Activated CD8-positive, alpha-beta memory T cell treated with anti-CD3 and anti-CD28 coated beads for 48 hours (primary cell): ENCODE measurements around the gene KDELR1.

Experiments used
- DNase-seq, 3 experiments: peaks; one replicate each; pipeline ENCODE4 v3.0.0-alpha.2; 2020; ENCODE audit warnings: low read depth in 2 of 3, low spot score in 2 of 3

KDELR1 gene

DNA sequence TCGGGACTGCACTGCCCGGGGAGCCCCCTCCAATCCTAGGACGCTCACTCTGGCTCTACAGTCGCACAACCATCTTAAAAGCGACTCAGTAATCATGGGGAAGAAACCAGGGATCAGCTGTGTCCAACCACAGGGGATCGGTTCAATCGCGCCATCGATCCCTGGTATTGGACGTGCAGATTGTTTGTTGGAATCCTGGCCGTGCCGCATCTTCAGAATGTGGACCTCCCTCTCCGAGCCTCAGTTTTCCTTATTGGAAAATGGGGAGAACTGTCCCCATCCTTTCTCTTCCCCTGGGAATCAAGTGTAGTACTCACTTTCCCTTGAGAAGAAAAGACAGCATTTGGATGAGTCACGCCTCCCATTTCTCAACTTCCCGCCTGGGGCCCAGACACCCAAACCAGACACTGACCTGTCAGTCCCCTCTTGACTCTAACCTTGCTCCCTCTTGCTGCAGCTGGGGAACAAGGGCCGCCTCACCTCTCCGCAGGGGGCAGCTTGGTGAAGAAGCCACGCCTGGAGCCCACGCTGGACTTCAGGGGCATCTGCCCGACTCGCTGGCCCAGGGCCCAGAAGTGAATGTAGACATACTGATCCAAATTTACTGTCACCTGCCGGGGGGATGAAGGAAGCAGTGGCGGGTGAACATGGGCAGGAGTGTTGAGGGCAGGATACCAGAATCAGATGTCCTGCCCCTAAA lies 48.4 kb downstream of the KDELR1 start:
- no peak for DNase-seq

DNA sequence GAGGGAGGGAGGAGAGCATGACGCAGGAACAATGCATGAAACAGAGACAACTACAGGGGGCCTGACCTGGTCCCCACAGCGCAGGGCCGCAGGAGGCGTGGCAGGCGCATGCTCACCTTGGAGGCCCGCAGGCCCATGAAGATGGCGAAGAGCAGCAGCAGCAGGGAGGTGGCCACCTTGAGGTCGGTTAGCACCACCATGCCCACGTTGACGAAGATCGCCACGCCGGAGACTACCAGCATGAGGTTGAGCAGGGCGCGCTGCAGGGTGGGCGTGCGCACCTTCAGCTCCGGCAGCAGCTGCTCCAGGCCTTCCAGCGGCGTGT lies 49.0 kb downstream of the KDELR1 start:
- no peak for DNase-seq

DNA sequence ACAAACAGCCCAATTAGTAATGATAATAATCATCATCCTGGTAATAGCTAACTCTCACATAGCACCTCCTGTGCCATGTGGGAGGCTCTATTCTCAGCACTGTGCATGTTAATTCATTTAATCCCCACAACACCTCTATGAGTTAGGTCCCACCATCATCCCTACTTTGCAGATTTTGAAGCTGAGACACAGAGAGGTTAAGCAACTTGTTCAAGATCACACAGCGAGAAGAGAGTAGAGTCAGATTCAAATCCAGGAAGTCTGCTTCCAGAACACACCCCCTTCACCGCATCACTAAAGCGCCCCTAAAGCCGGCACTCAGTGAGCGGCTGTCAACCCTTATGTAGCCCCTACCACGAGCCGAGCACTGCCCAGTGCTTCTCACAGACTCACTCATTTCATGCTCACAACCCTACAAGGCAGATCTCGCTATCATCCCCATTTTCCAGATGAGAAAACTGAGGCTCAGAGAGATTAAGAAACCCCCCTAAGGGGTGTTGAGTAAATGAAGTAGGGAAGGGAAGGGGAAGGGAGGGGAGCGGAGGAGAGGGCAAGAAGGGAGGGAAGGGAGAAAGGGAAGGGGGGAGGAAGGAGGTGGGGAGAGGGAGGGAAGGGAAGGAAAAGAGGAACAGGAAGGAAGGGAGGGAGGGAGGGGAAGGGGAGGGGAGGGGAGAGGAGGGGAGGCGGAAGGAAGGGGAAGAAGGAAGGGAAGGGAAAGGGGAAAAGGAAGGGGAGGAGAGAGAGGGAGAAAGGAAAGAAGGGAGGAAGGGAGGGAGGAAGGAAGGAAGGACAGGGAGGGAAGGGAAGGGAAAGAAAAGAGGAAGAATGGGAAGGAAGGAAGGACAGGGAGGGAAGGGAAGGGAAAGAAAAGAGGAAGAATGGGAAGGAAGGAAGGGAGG lies 49.6 kb downstream of the KDELR1 start:
- no peak for DNase-seq

DNA sequence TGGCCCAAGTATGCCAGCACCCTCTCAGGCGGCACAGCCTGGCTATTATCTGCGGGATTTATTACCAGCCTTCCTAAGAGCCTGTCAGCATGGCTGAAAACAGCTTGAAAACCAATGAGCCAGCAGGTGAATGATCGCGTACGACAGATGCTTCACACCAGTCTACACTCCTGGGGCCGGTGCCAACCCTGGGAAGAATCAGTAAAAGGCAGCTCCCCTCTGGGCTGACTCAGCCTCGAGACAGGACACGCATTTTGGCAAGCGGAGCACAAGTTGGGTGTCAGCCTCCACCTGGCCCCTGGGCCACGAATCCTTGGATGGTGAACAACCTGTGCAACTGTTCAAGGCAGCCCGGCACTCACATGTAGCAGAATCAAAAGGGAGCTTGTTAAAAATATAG lies 50.4 kb downstream of the KDELR1 start:
- DNase-seq = no peak

DNA sequence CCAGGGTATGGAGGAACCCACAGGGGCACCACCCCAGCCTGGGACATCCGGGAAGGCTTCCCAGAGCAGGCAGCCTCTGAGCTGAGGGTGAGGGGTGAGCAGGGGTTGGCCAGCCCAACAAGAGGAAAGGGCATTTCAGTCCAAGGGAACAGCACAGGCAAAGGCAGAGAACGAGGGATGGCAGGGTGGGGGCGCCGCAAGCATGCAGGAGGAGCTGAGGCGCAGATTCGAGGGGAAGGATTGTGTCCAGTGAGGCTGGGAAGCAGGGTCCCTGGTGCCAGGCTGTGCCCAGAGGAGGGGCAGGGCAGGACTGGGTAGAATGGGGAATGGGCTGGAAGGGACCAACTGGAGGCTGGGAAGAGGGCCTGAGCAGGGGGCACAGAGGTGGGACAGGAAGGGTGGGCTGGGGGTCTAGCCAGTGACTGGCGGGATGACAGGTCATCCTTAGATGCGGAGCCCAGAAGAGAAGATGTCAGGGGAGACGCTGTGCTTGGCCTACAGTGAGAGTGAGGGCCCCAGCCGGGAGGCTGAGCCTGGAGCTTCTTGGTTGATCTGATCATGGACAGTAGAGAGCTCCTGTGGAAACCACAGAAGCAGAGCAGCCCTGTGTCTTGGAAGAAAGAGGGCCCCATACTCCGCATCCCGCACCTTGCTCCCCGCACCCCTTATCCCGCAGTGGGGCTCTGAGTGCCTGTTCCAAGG lies 52.4 kb downstream of the KDELR1 start:
- no peak for DNase-seq

DNA sequence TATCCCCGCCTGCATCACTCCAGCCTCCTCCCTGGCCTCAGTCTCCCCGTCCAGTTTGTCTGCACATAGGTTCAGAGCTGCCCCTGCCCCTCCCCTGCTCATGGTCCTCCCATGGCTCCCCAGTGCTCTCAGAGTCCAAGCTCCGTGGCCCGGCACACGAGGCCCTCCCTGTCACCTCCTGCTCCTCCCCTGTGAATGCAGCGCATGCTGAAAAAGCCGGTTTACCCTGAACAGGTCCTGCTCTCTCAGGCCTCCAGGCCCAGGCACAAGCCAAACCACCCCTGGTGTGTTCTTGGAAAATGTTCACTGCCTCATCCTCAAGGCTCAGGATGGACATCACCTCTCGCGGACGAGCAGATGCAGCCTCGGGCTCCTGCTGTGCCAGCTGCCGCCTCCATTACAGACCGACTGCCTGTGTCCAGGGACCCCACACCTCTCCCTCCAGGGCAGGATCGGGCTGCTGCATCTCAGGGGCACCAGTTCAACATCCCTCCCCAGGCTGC lies 53.0 kb downstream of the KDELR1 start:
- no peak for DNase-seq

DNA sequence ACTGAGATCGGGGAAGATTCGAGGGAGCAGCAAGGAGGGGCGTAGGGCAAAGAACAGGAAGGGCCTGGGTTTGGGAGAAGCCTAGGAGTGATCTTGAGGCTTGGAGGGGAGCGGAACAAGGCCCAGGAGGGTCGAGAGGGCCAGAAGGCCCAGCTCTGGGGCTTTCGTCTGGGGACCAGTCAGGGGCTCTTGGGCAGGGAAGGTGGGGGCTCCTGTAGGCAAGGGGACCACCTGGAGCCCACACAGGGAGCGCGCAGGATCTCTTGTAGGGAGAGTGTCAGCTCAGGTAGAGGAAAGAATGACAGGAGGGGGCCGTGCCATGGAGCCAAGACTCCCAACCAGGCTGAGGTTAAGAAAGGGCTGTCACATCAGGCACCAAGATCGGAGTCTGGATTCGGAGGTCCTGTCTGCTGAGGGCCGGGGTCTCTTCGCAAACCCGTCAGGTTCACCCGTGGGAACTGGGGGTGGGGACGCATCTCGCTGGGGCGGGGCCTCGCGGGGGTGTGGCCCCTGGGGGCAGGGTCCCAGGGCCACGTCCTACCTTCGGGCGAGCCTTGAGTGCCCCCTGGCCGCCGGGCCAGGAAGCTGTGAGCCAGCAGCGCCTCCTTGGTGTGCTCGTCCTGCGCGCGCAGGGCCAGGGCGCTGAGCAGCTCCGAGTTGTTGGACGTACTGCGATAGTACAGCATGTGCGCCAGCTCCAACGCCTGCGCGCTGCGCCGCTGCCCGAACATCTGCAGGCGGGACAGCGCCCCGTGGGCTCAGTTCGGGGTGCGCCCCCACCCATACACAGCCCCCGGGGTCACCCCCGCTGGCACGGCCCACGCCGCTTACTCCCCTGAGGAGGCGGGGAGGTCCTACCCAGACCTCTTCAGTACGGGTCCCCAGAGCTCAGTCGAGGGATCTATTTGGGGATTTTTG lies 57.6 kb downstream of the KDELR1 start:
- DNase-seq = peak; percentile 77 to 79 (median 78)

DNA sequence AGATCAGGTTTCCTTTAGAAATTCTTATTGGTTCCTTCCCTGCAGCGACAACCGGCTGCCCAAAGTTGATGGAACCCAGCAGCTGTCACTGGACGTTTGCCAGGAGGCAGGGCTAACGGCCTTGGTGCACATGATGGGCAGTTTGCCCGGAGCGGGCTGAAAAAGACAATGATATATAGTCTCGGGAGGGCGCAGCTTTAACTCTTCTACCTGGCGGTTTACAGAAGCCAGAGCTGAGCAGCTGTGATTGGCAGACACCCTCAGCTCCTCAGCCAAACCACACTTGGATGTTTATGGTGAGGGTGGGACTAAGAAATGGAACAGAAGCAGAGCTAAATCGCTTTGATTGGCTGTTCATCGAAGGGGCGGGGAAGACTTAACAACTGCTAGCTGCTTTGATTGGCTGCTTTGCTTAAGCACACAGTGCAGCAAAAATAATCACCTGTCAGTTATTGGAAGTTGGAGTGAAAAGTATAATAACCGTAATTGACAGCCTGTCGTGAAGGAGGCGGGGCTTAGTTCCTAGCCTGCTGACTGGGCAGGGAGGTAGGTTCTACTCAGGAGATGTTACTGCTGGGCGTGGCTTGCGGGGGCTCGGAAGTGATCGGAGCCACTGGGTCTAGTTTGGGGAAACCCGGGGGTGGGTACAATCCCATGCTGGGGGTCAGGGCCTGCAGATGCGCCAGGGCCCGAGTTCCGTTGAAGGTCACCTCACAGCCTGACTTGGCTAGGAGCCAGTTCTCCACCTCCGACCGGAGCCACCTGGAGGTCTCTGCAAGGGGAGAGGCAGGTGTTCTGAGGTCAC lies 58.5 kb downstream of the KDELR1 start:
- peak in 1 of 3 experiments; percentile 72 for DNase-seq
